ENCODE measurements around the gene RNF225. TPM values are rescaled to one million over a fixed set of nuclear protein-coding genes. Genes with fewer than 3 reads are reported as not detected.

The RNF225 gene
- total and polyA plus RNA-seq, 2 of the 13 experiments (the other 11 are each of a cell fraction or from before 2014, with no cell fraction given) = not detected

GRCh38 chr19:58400916-58401839, 5.7 kb downstream of the RNF225 start (continued):
- TF ChIP-seq TMF1 (CRISPR knock-in tag; IDR thresholded peaks at IDR 0.05; ENCODE audit: low read depth) (no peak), GABPA (IDR thresholded peaks at IDR 0.05; ENCODE audit: low read depth, low read length) (no peak), GABPA (CRISPR knock-in tag; IDR thresholded peaks at IDR 0.05; ENCODE audit: low read depth) (no peak), ZSCAN20 (CRISPR knock-in tag; IDR thresholded peaks at IDR 0.05; ENCODE audit: borderline replicate concordance) (0 out of 2 replicates have a peak, but pooled peaks have one; percentile 43), ZKSCAN8 (CRISPR knock-in tag; IDR thresholded peaks at IDR 0.05; ENCODE audit: borderline replicate concordance) (peak; percentile 68; the same call in 1 of the 2 replicates), MXI1 (IDR thresholded peaks at IDR 0.05; ENCODE audit: borderline replicate concordance, low read depth, low read length) (peak; percentile 99), GZF1 (CRISPR knock-in tag; IDR thresholded peaks at IDR 0.05) (no peak), ATF7-NPFF (CRISPR knock-in tag; IDR thresholded peaks at IDR 0.05; ENCODE audit: low read depth) (peak; percentile 60), PITX1 (CRISPR knock-in tag; IDR thresholded peaks at IDR 0.05) (peak; percentile 53; the same call in 1 of the 2 replicates), HCFC1 (IDR thresholded peaks at IDR 0.05; ENCODE audit: low read depth, low read length) (peak; percentile 47; the same call in 1 of the 2 replicates), RFX5 (IDR thresholded peaks at IDR 0.05; ENCODE audit: low read depth, low read length) (peak; percentile 98), ZNF274 (CRISPR knock-in tag; IDR thresholded peaks at IDR 0.05) (peak; percentile 58; the same call in 1 of the 2 replicates), BCL6 (CRISPR knock-in tag; IDR thresholded peaks at IDR 0.05) (no peak), ZHX2 (IDR thresholded peaks at IDR 0.05; ENCODE audit: low read depth) (no peak), ZHX2 (CRISPR knock-in tag; IDR thresholded peaks at IDR 0.05; ENCODE audit: borderline replicate concordance) (no peak), BHLHE40 (IDR thresholded peaks at IDR 0.05; ENCODE audit: low read length) (0 out of 2 replicates have a peak, but pooled peaks have one; percentile 9), ZBTB43 (CRISPR knock-in tag; conservative IDR thresholded peaks at IDR 0.05) (no peak), SPEN (CRISPR knock-in tag; IDR thresholded peaks at IDR 0.05; ENCODE audit: low read depth) (no peak; the same call in 1 of the 2 replicates), RFXAP (CRISPR knock-in tag; IDR thresholded peaks at IDR 0.05; ENCODE audit: borderline replicate concordance) (peak; percentile 99), MEIS2 (CRISPR knock-in tag; IDR thresholded peaks at IDR 0.05) (no peak), MTF2 (CRISPR knock-in tag; IDR thresholded peaks at IDR 0.05; ENCODE audit: borderline replicate concordance) (no peak), SMYD3 (CRISPR knock-in tag; IDR thresholded peaks at IDR 0.05) (peak; percentile 47; the same call in 1 of the 2 replicates)
